Esophagus muscularis mucosa (tissue), 4 donors: ENCODE measurements around the gene PITPNM3. TPM values are rescaled to one million over a fixed set of nuclear protein-coding genes. Genes with fewer than 3 reads are reported as not detected.
A peak's percentile ranks its signal among the peaks of the same experiment; 100 is the strongest.

Experiments used
- DNase-seq: peaks from one replicate; pipeline ENCODE4 v3.0.0-alpha.2; 2017; ENCODE audit errors: extremely low spot score
- H3K27ac ChIP-seq, 4 donors: fragments of 200-600 bp; sonication (generic); replicated peaks in 1 of 4; 1 replicate in 3 of 4; 2 replicates in 1 of 4; pipeline ENCODE4 v1.5.1; 2016 to 2019; ENCODE audit warnings: mild to moderate bottlenecking in 1 of 4
- H3K27me3 ChIP-seq, 4 donors: fragments of 200-600 bp; sonication (generic); one replicate each; pipeline versions ENCODE4 v1.5.1 to v1.6.0; 2016 to 2019
- H3K36me3 ChIP-seq, 4 donors: fragments of 200-600 bp; sonication (generic); one replicate each; pipeline ENCODE4 v1.5.1; 2016 to 2019
- H3K4me1 ChIP-seq, 4 donors: fragments of 200-600 bp; sonication (generic); one replicate each; pipeline ENCODE4 v1.5.1; 2016 to 2019
- H3K4me3 ChIP-seq, 4 donors: fragments of 200-600 bp; sonication (generic); 1 replicate in 2 of 4; 2 replicates in 2 of 4; pipeline ENCODE4 v1.5.1; 2016 to 2019; ENCODE audit warnings: mild to moderate bottlenecking in 4 of 4, moderate library complexity in 1 of 4
- H3K9me3 ChIP-seq, 4 donors: fragments of 200-600 bp; sonication (generic); 1 replicate in 3 of 4; 2 replicates in 1 of 4; pipeline ENCODE4 v1.5.1; 2016 to 2019
- EP300 ChIP-seq: sonication (generic); formaldehyde crosslinking; IDR thresholded peaks from one replicate; pipeline ENCODE4 v1.6.1; 2017; ENCODE audit warnings: antibody characterized with exemption
- POLR2A ChIP-seq: fragments of 450-650 bp; IDR thresholded peaks from one replicate; pipeline ENCODE4 v1.6.1; 2017; ENCODE audit warnings: antibody characterized with exemption, moderate library complexity, mild to moderate bottlenecking, low read depth
- POLR2AphosphoS5 ChIP-seq, 2 donors: sonication (generic); formaldehyde crosslinking; IDR thresholded peaks; one replicate each; pipeline ENCODE4 v1.6.1; 2017; ENCODE audit warnings: antibody characterized with exemption in 2 of 2
- WGBS: methylation state at CpG from one replicate; pipeline ENCODE4 v1.1.5; 2018; 5-methylcytosine and 5-hydroxymethylcytosine counted together
- intact Hi-C: fragments of 100-400 bp; cut with DNase I; formaldehyde crosslinking; loops from one replicate; pipeline ENCODE4 v1.15.1; 2023
- total RNA-seq, 4 donors: library from RNA; depleted of rRNA; stranded (reverse); fragments of >200 nt; gene quantifications; one replicate each; pipeline versions ENCODE4 v1.1.0 to v1.2.1, GENCODE V29; 2016
- TF ChIP-seq, protein P1 (sequence below), 3 experiments: fragments of 200-600 bp in 2 of 3; fragments of 450-650 bp in 1 of 3; sonication (generic) in 2 of 3; IDR thresholded peaks; one replicate each; pipeline ENCODE4 v1.5.1; 2017 to 2019; ENCODE audit warnings: antibody characterized with exemption in 3 of 3, mild to moderate bottlenecking in 2 of 3, moderate library complexity in 1 of 3

PITPNM3 gene
- total RNA-seq, 4 donors from 2014 or later, result 46.5 to 93.2 (median 68.9) TPM

DNA sequence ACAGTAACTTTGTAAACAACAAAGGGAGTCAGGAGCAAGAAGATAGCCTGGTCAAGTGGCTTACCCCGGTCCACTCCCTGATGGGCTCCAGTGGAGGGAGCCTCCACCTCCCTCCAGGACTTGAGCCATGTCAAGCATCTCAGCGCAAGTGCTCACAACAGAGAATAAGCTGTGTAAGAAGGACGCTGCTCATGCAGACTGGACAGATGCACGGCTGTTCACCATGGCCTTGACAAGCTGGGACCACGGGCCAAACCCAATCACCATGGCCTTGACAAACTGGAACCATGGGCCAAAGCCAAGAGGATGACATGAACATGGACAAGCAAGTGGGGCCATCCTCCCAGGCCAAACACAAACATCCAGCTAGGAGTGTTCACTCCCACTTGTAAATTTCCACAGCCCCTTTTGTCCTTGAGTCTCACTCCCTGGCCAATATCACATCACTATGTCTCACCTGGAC, 3.4 kb upstream of the PITPNM3 start:
- no peak for DNase-seq
- intact Hi-C loops, result loop anchor here (5.0 kb wide), 1 partner anchor 87 kb away; no protein-coding TSS in a partner anchor
- WGBS, result 91% methylated on average over 4 of the region's 5 CpGs

DNA sequence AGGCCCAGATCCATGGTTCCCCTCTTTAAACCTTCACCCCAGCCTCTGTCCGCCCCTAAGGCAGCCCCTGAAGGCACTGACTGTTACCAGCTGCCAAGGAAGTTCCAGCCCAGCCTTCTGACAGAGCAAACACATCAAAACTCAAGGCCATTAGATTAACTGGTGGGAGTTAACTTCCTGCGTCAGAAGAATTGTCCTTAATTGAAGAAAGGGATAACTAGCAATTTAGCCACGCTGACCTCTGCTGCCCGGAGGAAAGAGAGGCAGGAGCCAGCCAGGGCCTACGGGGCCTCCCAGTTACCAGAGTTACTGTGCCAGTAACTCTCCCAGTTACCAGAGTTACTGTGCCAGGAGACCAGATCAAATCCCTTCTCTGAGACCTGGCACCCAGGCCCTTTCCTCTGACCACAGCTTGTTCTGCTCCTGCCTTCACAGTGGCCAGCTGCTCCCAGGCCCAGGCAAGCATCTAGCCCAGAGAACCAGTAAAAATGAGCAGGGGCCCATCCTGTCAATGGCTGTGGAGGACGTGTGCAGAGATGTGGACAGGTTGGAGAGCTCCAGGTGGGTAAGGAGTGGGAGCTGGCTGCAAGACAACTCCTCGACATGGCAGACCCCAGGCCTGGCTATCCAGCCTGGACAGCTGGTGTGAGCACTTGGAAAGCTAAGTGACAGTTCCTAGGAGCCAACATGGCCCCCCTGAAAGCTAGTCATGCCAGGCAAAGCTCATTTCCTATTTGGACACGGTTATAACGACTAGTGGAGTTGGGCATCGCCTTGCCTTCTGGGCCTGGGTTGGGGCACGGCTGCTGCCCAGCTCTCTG, 2.8 kb upstream of the PITPNM3 start:
- peaks cover 11 to 39% (median 28%) of the 10 kb centered on the region in 4 donors for H3K4me1 ChIP-seq
- no peak overlapping the region for H3K4me3 ChIP-seq
- TF ChIP-seq POLR2A (no peak), EP300 (no peak), POLR2AphosphoS5 (IDR thresholded peaks at IDR 0.05) (no peak)
- TF ChIP-seq, protein P1, sequence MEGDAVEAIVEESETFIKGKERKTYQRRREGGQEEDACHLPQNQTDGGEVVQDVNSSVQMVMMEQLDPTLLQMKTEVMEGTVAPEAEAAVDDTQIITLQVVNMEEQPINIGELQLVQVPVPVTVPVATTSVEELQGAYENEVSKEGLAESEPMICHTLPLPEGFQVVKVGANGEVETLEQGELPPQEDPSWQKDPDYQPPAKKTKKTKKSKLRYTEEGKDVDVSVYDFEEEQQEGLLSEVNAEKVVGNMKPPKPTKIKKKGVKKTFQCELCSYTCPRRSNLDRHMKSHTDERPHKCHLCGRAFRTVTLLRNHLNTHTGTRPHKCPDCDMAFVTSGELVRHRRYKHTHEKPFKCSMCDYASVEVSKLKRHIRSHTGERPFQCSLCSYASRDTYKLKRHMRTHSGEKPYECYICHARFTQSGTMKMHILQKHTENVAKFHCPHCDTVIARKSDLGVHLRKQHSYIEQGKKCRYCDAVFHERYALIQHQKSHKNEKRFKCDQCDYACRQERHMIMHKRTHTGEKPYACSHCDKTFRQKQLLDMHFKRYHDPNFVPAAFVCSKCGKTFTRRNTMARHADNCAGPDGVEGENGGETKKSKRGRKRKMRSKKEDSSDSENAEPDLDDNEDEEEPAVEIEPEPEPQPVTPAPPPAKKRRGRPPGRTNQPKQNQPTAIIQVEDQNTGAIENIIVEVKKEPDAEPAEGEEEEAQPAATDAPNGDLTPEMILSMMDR (IDR thresholded peaks at IDR 0.05), result no peak
- 52% methylated on average over 7 of the region's 11 CpGs for WGBS
- H3K9me3 ChIP-seq, result no peaks in the 10 kb centered on the region
- DNase-seq, result no peak
- intact Hi-C loops, result loop anchor here (5.0 kb wide), 1 partner anchor 87 kb away; no protein-coding TSS in a partner anchor
- H3K27ac ChIP-seq, result peak overlapping the region; percentile 20 to 86 (median 39)
- peaks cover 0 to 11% (median 0%) of the 10 kb centered on the region in 4 donors for H3K27me3 ChIP-seq
- H3K36me3 ChIP-seq, result no peaks in the 10 kb centered on the region

More for the DNA sequence above, 3.4 kb upstream of the PITPNM3 start:
- Histone ChIP-seq H3K4me1 (peaks cover 11 to 33% (median 21%) of the 10 kb centered on the region in 4 donors), H3K9me3 (no peaks in the 10 kb centered on the region), H3K27ac (no peak overlapping the region), H3K27me3 (peaks cover 0 to 11% (median 0%) of the 10 kb centered on the region in 4 donors), H3K36me3 (no peaks in the 10 kb centered on the region), H3K4me3 (no peak overlapping the region)
- TF ChIP-seq EP300, result no peak
- no peak for TF ChIP-seq POLR2AphosphoS5 (IDR thresholded peaks at IDR 0.05)
- TF ChIP-seq, protein P1 (IDR thresholded peaks at IDR 0.05), result no peak
- TF ChIP-seq POLR2A, result no peak

DNA sequence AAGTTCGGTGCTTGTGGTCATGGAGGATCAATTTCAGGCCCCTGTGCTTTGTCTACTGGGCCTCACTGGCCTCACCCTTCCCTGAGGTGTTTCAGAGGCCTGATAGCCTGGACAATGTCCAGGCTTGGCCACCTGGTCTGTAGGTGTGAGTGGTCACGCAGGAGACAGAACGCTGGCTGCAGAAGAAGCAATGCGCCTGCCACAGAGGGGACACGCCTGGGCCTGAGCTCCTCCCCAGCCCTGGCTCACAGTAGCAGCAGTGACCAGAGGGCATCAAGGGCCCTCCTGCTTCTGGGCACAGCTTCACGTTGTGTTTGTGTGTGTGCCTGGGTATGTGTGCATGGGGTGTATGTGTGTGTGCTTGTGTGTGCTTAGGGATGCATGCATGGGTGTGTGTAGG, 1.9 kb upstream of the PITPNM3 start:
- Histone ChIP-seq H3K9me3 (no peaks in the 10 kb centered on the region), H3K27me3 (peaks cover 0 to 11% (median 0%) of the 10 kb centered on the region in 4 donors), H3K36me3 (no peaks in the 10 kb centered on the region), H3K27ac (peak overlapping the region; percentile 20 to 90 (median 68)), H3K4me1 (peaks cover 11 to 48% (median 35%) of the 10 kb centered on the region in 4 donors), H3K4me3 (no peak overlapping the region)
- 94% methylated on average over 6 of the region's 6 CpGs for WGBS
- intact Hi-C loops, result loop anchor here (5.0 kb wide), 1 partner anchor 86 kb away; no protein-coding TSS in a partner anchor
- DNase-seq, result no peak
- TF ChIP-seq POLR2A (no peak), POLR2AphosphoS5 (IDR thresholded peaks at IDR 0.05) (no peak), EP300 (no peak)
- TF ChIP-seq, protein P1 (IDR thresholded peaks at IDR 0.05), result no peak

- H3K27ac ChIP-seq, result peak overlapping the region; percentile 83 to 90 (median 86)
- intact Hi-C loops, result loop anchor here (5.0 kb wide), 1 partner anchor 85 kb away; no protein-coding TSS in a partner anchor
- peak overlapping the region; percentile 65 to 87 (median 77) for H3K4me3 ChIP-seq
- WGBS, result 61% methylated on average over 8 of the region's 9 CpGs
- peaks cover 11 to 60% (median 48%) of the 10 kb centered on the region in 4 donors for H3K4me1 ChIP-seq
- no peaks in the 10 kb centered on the region for H3K9me3 ChIP-seq
- peaks cover 0 to 11% (median 0%) of the 10 kb centered on the region in 4 donors for H3K27me3 ChIP-seq
- no peak for DNase-seq
- no peaks in the 10 kb centered on the region for H3K36me3 ChIP-seq
- TF ChIP-seq POLR2A (no peak), EP300 (no peak), POLR2AphosphoS5 (IDR thresholded peaks at IDR 0.05) (no peak)
- TF ChIP-seq, protein P1 (IDR thresholded peaks at IDR 0.05), result no peak
These were observed 684 bp upstream of the PITPNM3 start for GRCh38 chr17:6557040-6557438.
